IMR-90 (cell line): Measurements from ENCODE around the gene OR9Q2. TPM values are rescaled to one million over a fixed set of nuclear protein-coding genes. Genes with fewer than 3 reads are reported as not detected.

Source experiments
- polyA plus RNA-seq, 3 experiments: library from polyadenylated mRNA; depleted of rRNA; stranded (reverse); fragments of >200 nt; gene quantifications; 2 replicates each; pipeline ENCODE4 v1.2.3, GENCODE V29; 2012; ENCODE audit warnings: low replicate concordance in 1 of 3
- total RNA-seq: library from RNA; depleted of rRNA; stranded (reverse); fragments of >200 nt; gene quantifications from 2 replicates; pipeline ENCODE4 v1.2.3, GENCODE V29; 2012; rRNA removed

Gene OR9Q2
- total and polyA plus RNA-seq, 2 of the 4 experiments (the other 2 are of a cell fraction), result not detected

Other genes starting within 250 kb of the OR9Q2 start
- gene OR9Q1, start 165.2 kb upstream of the OR9Q2 start, total RNA-seq, result not detected in 2 replicates
- gene OR9Q1, start 165.2 kb upstream of the OR9Q2 start, polyA plus RNA-seq (2012; rRNA removed), result not detected in 2 replicates
- gene OR6Q1, start 158.1 kb upstream of the OR9Q2 start, total RNA-seq, result not detected in 2 replicates
- gene OR6Q1, start 158.1 kb upstream of the OR9Q2 start, polyA plus RNA-seq (2012; rRNA removed), result not detected in 2 replicates
- gene OR9I1, start 63.5 kb upstream of the OR9Q2 start, total RNA-seq, result not detected in 2 replicates
- gene OR9I1, start 63.5 kb upstream of the OR9Q2 start, polyA plus RNA-seq (2012; rRNA removed), result not detected in 2 replicates
- gene OR1S2, start 15.1 kb downstream of the OR9Q2 start, total RNA-seq, result not detected in 2 replicates
- not detected in 2 replicates for gene OR1S2, start 15.1 kb downstream of the OR9Q2 start, polyA plus RNA-seq (2012; rRNA removed)
- not detected in 2 replicates for gene OR1S1, start 23.6 kb downstream of the OR9Q2 start, total RNA-seq
- gene OR1S1, start 23.6 kb downstream of the OR9Q2 start, polyA plus RNA-seq (2012; rRNA removed), result not detected in 2 replicates
- not detected in 2 replicates for gene OR10Q1, start 39.8 kb downstream of the OR9Q2 start, total RNA-seq
- 0.07 TPM in 1 of 2 replicates, not detected in the other for gene OR10Q1, start 39.8 kb downstream of the OR9Q2 start, polyA plus RNA-seq (2012; rRNA removed)
- not detected in 2 replicates for gene OR10W1, start 79.2 kb downstream of the OR9Q2 start, total RNA-seq
- not detected in 2 replicates for gene OR10W1, start 79.2 kb downstream of the OR9Q2 start, polyA plus RNA-seq (2012; rRNA removed)
- gene OR5B17, start 170.0 kb downstream of the OR9Q2 start, total RNA-seq, result not detected in 2 replicates
- gene OR5B17, start 170.0 kb downstream of the OR9Q2 start, polyA plus RNA-seq (2012; rRNA removed), result not detected in 2 replicates
- not detected in 2 replicates for gene OR5B3, start 217.8 kb downstream of the OR9Q2 start, total RNA-seq
- gene OR5B3, start 217.8 kb downstream of the OR9Q2 start, polyA plus RNA-seq (2012; rRNA removed), result not detected in 2 replicates
- gene OR5B2, start 239.1 kb downstream of the OR9Q2 start, total RNA-seq, result under 0.01 TPM in 1 of 2 replicates, not detected in the other
- gene OR5B2, start 239.1 kb downstream of the OR9Q2 start, polyA plus RNA-seq (2012; rRNA removed), result not detected in 2 replicates